GM12892 (cell line): ENCODE results near the gene SLC51A.

Source experiments
- POLR2A ChIP-seq: IDR thresholded peaks from 2 replicates; pipeline ENCODE4 v1.6.1; 2011; ENCODE audit warnings: low read depth, low read length, control low read depth
- POLR2AphosphoS5 ChIP-seq: IDR thresholded peaks from 2 replicates; pipeline ENCODE4 v1.6.1; 2011; ENCODE audit warnings: low read depth, low read length, control low read depth

DNA sequence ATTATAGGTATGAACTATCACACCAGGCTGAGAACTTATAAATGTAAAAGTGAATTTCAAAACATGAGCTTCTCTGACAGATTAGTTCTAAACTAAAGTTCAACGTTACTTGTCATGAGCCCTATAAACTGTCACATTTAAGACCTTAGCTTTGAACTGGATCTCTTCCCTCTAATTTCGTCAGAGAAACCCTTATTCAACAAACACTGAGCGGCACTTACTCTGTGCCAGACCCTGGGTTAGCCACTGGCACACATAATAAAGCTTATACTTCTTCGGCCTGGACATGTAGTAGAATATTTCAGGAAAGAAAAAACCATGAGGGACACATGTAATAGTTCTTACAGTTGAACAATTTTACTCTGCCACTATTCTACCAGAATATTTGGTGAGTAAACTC, 65.6 kb downstream of the SLC51A start:
- no peak for TF ChIP-seq POLR2A
- TF ChIP-seq POLR2AphosphoS5 = no peak
